NCI-H446 (cell line): ENCODE data around the gene KCNV2.
A peak's percentile ranks its signal among the peaks of the same experiment; 100 is the strongest.
"Not testable (repeated sequence)": the region's sequence is repeated elsewhere in the genome, so short reads cannot be mapped to it uniquely, and the experiment has no call there.

ENCODE experiments used
- DNase-seq, 2 experiments: peaks; one replicate each; lab custom pipeline; 2025; lab: John Stamatoyannopoulos, UW

KCNV2 gene

GRCh38 chr9:2717385-2717784 lies at the start of gene KCNV2:
KCNV2 (plus strand) TSS chr9:2717510; CDS start chr9:2717740, 230 bp downstream.
- no peak for DNase-seq

GRCh38 chr9:2673161-2673560 lies 44.1 kb upstream of the KCNV2 start:
- DNase-seq = no peak

GRCh38 chr9:2674141-2674824 lies 43.0 kb upstream of the KCNV2 start:
- no peak for DNase-seq

- no peak for DNase-seq
Measured at GRCh38 chr9:2675834-2676233, 41.5 kb upstream of the KCNV2 start.

GRCh38 chr9:2676466-2676865 lies 40.8 kb upstream of the KCNV2 start:
- DNase-seq = peak in 1 of 2 experiments; percentile 58

- DNase-seq = no peak
Measured at GRCh38 chr9:2677915-2678889, 39.1 kb upstream of the KCNV2 start.

GRCh38 chr9:2679011-2679410 lies 38.3 kb upstream of the KCNV2 start:
- no peak for DNase-seq

- no peak for DNase-seq
Measured at GRCh38 chr9:2681981-2682380, 35.3 kb upstream of the KCNV2 start.

- no peak for DNase-seq
Measured at GRCh38 chr9:2686911-2687310, 30.4 kb upstream of the KCNV2 start.

GRCh38 chr9:2688636-2689035 lies 28.7 kb upstream of the KCNV2 start:
- DNase-seq = no peak

- no peak for DNase-seq
Measured at GRCh38 chr9:2691212-2691611, 26.1 kb upstream of the KCNV2 start.

GRCh38 chr9:2691626-2692025 lies 25.7 kb upstream of the KCNV2 start:
- no peak for DNase-seq

- DNase-seq = no peak
Measured at GRCh38 chr9:2693056-2693455, 24.3 kb upstream of the KCNV2 start.

- no peak for DNase-seq
Measured at GRCh38 chr9:2697492-2697891, 19.8 kb upstream of the KCNV2 start.

GRCh38 chr9:2700398-2700797 lies 16.9 kb upstream of the KCNV2 start:
- no peak for DNase-seq

- no peak for DNase-seq
Measured at GRCh38 chr9:2700909-2701550, 16.3 kb upstream of the KCNV2 start.

GRCh38 chr9:2704504-2704903 lies 12.8 kb upstream of the KCNV2 start:
- DNase-seq = no peak

GRCh38 chr9:2707256-2707655 lies 10.1 kb upstream of the KCNV2 start:
- not testable (repeated sequence) for DNase-seq

GRCh38 chr9:2709645-2710101 lies 7.6 kb upstream of the KCNV2 start:
- DNase-seq = peak in 1 of 2 experiments; percentile 78

- no peak for DNase-seq
Measured at GRCh38 chr9:2711716-2712115, 5.6 kb upstream of the KCNV2 start.

GRCh38 chr9:2718001-2718697 lies 839 bp downstream of the KCNV2 start:
- DNase-seq = no peak

- no peak for DNase-seq
Measured at GRCh38 chr9:2718698-2719033, 1.4 kb downstream of the KCNV2 start.
